ENCODE measurements around the gene TSNAXIP1.

GRCh38 chr16:67872131-67872630 lies 65.5 kb downstream of the TSNAXIP1 start:
- TF ChIP-seq CTCF (IDR thresholded peaks at IDR 0.05) (no peak), POLR2A (IDR thresholded peaks at IDR 0.05) (no peak)
